Measurements from ENCODE around the gene CLMP.

DNA sequence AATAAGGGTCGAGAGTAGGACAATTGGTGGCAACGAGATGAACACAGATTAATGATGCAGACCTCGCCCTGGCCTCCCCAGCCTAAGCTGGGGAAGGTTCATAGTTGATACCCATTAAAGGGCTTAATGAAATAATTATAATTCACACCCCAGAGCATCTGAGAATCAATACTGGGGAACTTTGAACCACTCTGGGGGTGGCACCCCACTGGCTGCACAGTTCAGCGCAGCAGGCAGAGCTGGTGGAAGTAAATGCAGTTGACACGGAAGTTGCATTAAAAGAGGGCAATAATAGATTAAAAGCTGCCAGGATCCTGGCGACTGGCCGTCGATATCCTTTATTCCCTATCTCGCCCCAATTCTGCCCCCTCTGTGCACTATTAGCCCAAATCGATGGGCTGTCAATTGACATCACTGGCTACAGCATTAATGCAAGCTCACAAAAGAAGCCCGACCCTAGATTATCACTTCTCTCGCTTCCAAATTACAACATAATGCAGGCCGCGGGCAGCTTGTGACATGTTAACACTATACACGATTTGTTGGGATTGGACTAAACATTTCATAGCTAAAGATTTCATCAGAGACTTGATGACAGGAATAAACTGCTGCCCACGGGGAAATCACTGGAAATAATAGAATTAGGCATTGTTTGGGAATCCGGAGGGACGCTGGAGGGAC lies 147.6 kb downstream of the CLMP start:
- TF ChIP-seq NFIC (IDR thresholded peaks at IDR 0.05) (no peak), RAD21 (IDR thresholded peaks at IDR 0.05; ENCODE audit: low read depth) (no peak), CEBPB (IDR thresholded peaks at IDR 0.05) (no peak), YY1 (IDR thresholded peaks at IDR 0.05; ENCODE audit: low read depth) (no peak), EGR1 (IDR thresholded peaks at IDR 0.05) (no peak), FOXM1 (IDR thresholded peaks at IDR 0.05; ENCODE audit: borderline replicate concordance, low read depth) (no peak), TCF12 (IDR thresholded peaks at IDR 0.05; ENCODE audit: low read depth) (no peak), EP300 (IDR thresholded peaks at IDR 0.05; ENCODE audit: borderline replicate concordance) (no peak), CREB1 (IDR thresholded peaks at IDR 0.05; ENCODE audit: low read depth) (no peak), TAF1 (IDR thresholded peaks at IDR 0.05; ENCODE audit: low read depth) (no peak), ZBTB7A (IDR thresholded peaks at IDR 0.05; ENCODE audit: low read depth) (no peak)
- TF ChIP-seq, protein P1, sequence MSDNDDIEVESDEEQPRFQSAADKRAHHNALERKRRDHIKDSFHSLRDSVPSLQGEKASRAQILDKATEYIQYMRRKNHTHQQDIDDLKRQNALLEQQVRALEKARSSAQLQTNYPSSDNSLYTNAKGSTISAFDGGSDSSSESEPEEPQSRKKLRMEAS (IDR thresholded peaks at IDR 0.05) = no peak
- TF ChIP-seq, protein P2, sequence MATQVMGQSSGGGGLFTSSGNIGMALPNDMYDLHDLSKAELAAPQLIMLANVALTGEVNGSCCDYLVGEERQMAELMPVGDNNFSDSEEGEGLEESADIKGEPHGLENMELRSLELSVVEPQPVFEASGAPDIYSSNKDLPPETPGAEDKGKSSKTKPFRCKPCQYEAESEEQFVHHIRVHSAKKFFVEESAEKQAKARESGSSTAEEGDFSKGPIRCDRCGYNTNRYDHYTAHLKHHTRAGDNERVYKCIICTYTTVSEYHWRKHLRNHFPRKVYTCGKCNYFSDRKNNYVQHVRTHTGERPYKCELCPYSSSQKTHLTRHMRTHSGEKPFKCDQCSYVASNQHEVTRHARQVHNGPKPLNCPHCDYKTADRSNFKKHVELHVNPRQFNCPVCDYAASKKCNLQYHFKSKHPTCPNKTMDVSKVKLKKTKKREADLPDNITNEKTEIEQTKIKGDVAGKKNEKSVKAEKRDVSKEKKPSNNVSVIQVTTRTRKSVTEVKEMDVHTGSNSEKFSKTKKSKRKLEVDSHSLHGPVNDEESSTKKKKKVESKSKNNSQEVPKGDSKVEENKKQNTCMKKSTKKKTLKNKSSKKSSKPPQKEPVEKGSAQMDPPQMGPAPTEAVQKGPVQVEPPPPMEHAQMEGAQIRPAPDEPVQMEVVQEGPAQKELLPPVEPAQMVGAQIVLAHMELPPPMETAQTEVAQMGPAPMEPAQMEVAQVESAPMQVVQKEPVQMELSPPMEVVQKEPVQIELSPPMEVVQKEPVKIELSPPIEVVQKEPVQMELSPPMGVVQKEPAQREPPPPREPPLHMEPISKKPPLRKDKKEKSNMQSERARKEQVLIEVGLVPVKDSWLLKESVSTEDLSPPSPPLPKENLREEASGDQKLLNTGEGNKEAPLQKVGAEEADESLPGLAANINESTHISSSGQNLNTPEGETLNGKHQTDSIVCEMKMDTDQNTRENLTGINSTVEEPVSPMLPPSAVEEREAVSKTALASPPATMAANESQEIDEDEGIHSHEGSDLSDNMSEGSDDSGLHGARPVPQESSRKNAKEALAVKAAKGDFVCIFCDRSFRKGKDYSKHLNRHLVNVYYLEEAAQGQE (IDR thresholded peaks at IDR 0.05; ENCODE audit: low read depth) = no peak
- TF ChIP-seq, protein P3, sequence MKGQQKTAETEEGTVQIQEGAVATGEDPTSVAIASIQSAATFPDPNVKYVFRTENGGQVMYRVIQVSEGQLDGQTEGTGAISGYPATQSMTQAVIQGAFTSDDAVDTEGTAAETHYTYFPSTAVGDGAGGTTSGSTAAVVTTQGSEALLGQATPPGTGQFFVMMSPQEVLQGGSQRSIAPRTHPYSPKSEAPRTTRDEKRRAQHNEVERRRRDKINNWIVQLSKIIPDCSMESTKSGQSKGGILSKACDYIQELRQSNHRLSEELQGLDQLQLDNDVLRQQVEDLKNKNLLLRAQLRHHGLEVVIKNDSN (IDR thresholded peaks at IDR 0.05) = no peak
